Measurements from ENCODE around the gene B4GALNT3. TPM values are rescaled to one million over a fixed set of nuclear protein-coding genes. Genes with fewer than 3 reads are reported as not detected.

The B4GALNT3 gene
- total RNA-seq, 2 experiments from 2014 or later, result 3.4 to 5.4 TPM

- no peak overlapping the region for H3K27ac ChIP-seq (ENCODE audit: low read depth, low read length, poor library complexity, severe bottlenecking)
- H3K9me3 ChIP-seq (ENCODE audit: low read length), result no peaks in the 10 kb centered on the region
- DNase-seq (ENCODE audit: low spot score), result no peak
- no peaks in the 10 kb centered on the region for H3K36me3 ChIP-seq (ENCODE audit: insufficient read depth, low read length)
- TF ChIP-seq EZH2phosphoT487 (IDR thresholded peaks at IDR 0.05; ENCODE audit: borderline replicate concordance, low read depth, low read length), result no peak
- TF ChIP-seq, protein P1, sequence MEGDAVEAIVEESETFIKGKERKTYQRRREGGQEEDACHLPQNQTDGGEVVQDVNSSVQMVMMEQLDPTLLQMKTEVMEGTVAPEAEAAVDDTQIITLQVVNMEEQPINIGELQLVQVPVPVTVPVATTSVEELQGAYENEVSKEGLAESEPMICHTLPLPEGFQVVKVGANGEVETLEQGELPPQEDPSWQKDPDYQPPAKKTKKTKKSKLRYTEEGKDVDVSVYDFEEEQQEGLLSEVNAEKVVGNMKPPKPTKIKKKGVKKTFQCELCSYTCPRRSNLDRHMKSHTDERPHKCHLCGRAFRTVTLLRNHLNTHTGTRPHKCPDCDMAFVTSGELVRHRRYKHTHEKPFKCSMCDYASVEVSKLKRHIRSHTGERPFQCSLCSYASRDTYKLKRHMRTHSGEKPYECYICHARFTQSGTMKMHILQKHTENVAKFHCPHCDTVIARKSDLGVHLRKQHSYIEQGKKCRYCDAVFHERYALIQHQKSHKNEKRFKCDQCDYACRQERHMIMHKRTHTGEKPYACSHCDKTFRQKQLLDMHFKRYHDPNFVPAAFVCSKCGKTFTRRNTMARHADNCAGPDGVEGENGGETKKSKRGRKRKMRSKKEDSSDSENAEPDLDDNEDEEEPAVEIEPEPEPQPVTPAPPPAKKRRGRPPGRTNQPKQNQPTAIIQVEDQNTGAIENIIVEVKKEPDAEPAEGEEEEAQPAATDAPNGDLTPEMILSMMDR (conservative IDR thresholded peaks at IDR 0.05; ENCODE audit: low read length), result no peak
- H3K4me3 ChIP-seq (ENCODE audit: low read depth, low read length, poor library complexity, severe bottlenecking), result no peak overlapping the region
- H3K4me1 ChIP-seq (ENCODE audit: insufficient read depth, low read length, poor library complexity, severe bottlenecking), result no peaks in the 10 kb centered on the region
- no peaks in the 10 kb centered on the region for H4K20me1 ChIP-seq (ENCODE audit: insufficient read depth, low read length)
- H3K79me2 ChIP-seq (ENCODE audit: insufficient read depth, low read depth, low read length), result no peaks in the 10 kb centered on the region
- ChIA-PET POLR2A (no interaction called here), CTCF (ENCODE audit: unreplicated experiment) (interaction anchor here (0.9 to 1.1 kb wide), 2 partner anchors 9 to 16 kb away, joined by 3 read pairs; no protein-coding TSS in a partner anchor)
- no TSS peak for BruUV-seq (replicated peaks)
- H2AFZ ChIP-seq (ENCODE audit: low read length), result no peak overlapping the region
- intact Hi-C loops (cut with micrococcal nuclease; ENCODE audit: unreplicated experiment), result no loop called here
- H3K9me2 ChIP-seq (ENCODE audit: insufficient read depth, low read length), result no peaks in the 10 kb centered on the region
- no peak overlapping the region for H3K4me2 ChIP-seq (ENCODE audit: low read length)
Observed at GRCh38 chr12:537772-538171, 78.0 kb downstream of the B4GALNT3 start.

GRCh38 chr12:538731-539539 is 79.2 kb downstream of the B4GALNT3 start:
- POLR2A ChIA-PET, result interaction anchor here (0.7 kb wide), 1 partner anchor 451 kb away, joined by 4 read pairs; no protein-coding TSS in a partner anchor
- no peaks in the 10 kb centered on the region for H3K9me2 ChIP-seq (ENCODE audit: insufficient read depth, low read length)
- no peak overlapping the region for H3K4me2 ChIP-seq (ENCODE audit: low read length)
- no peaks in the 10 kb centered on the region for H3K36me3 ChIP-seq (ENCODE audit: insufficient read depth, low read length)
- no peaks in the 10 kb centered on the region for H4K20me1 ChIP-seq (ENCODE audit: insufficient read depth, low read length)
- no peak overlapping the region for H2AFZ ChIP-seq (ENCODE audit: low read length)
- no peaks in the 10 kb centered on the region for H3K9me3 ChIP-seq (ENCODE audit: low read length)
- no peak for TF ChIP-seq EZH2phosphoT487 (IDR thresholded peaks at IDR 0.05; ENCODE audit: borderline replicate concordance, low read depth, low read length)
- BruUV-seq (replicated peaks), result no TSS peak
- H3K27ac ChIP-seq (ENCODE audit: low read depth, low read length, poor library complexity, severe bottlenecking), result no peak overlapping the region
- no peaks in the 10 kb centered on the region for H3K4me1 ChIP-seq (ENCODE audit: insufficient read depth, low read length, poor library complexity, severe bottlenecking)
- intact Hi-C loops (cut with micrococcal nuclease; ENCODE audit: unreplicated experiment), result no loop called here
- no peak overlapping the region for H3K4me3 ChIP-seq (ENCODE audit: low read depth, low read length, poor library complexity, severe bottlenecking)
- CTCF ChIA-PET (ENCODE audit: unreplicated experiment), result interaction anchor here (0.9 kb wide), 1 partner anchor 15 kb away, joined by 3 read pairs; no protein-coding TSS in a partner anchor
- no peaks in the 10 kb centered on the region for H3K79me2 ChIP-seq (ENCODE audit: insufficient read depth, low read depth, low read length)
- no peak for DNase-seq (ENCODE audit: low spot score)

GRCh38 chr12:539540-540310 is 80.0 kb downstream of the B4GALNT3 start:
- no peak overlapping the region for H3K4me3 ChIP-seq (ENCODE audit: low read depth, low read length, poor library complexity, severe bottlenecking)
- no peak for DNase-seq (ENCODE audit: low spot score)
- no TSS peak for BruUV-seq (replicated peaks)
- TF ChIP-seq, protein P1 (conservative IDR thresholded peaks at IDR 0.05; ENCODE audit: low read length), result no peak
- TF ChIP-seq EZH2phosphoT487 (IDR thresholded peaks at IDR 0.05; ENCODE audit: borderline replicate concordance, low read depth, low read length), result no peak
- no peak overlapping the region for H3K4me2 ChIP-seq (ENCODE audit: low read length)
- CTCF ChIA-PET (ENCODE audit: unreplicated experiment), result no interaction called here
- no peaks in the 10 kb centered on the region for H4K20me1 ChIP-seq (ENCODE audit: insufficient read depth, low read length)
- no peaks in the 10 kb centered on the region for H3K9me2 ChIP-seq (ENCODE audit: insufficient read depth, low read length)
- H3K36me3 ChIP-seq (ENCODE audit: insufficient read depth, low read length), result no peaks in the 10 kb centered on the region
- POLR2A ChIA-PET, result no interaction called here
- intact Hi-C loops (cut with micrococcal nuclease; ENCODE audit: unreplicated experiment), result no loop called here
- no peak overlapping the region for H3K27ac ChIP-seq (ENCODE audit: low read depth, low read length, poor library complexity, severe bottlenecking)
- no peaks in the 10 kb centered on the region for H3K79me2 ChIP-seq (ENCODE audit: insufficient read depth, low read depth, low read length)
- H3K4me1 ChIP-seq (ENCODE audit: insufficient read depth, low read length, poor library complexity, severe bottlenecking), result no peaks in the 10 kb centered on the region
- no peak overlapping the region for H2AFZ ChIP-seq (ENCODE audit: low read length)
- no peaks in the 10 kb centered on the region for H3K9me3 ChIP-seq (ENCODE audit: low read length)

All from OCI-LY7 (cell line).